ENCODE measurements around the gene TRRAP.

Gene TRRAP

DNA sequence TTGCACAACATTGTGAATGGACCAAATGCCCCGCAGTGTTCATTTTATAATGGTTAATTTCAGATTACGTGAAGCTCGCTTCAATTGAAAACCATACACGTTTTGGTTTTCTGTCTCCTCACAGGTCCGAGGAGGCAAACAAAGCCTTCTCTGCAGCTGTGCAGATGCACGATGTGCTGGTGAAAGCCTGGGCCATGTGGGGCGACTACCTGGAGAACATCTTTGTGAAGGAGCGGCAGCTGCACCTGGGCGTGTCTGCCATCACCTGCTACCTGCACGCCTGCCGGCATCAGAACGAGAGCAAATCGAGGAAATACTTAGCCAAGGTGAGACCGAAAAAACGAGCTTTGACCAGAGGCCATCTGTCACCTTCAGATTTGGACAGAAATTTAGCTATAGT, 110.3 kb downstream of the TRRAP start:
- DNase-seq (ENCODE audit: low read depth, low spot score) = no peak

GRCh38 chr7:98990356-98990755, 112.0 kb downstream of the TRRAP start:
- DNase-seq (ENCODE audit: low read depth, low spot score) = no peak

- no peak for DNase-seq (ENCODE audit: low read depth, low spot score)
These were observed 112.8 kb downstream of the TRRAP start for GRCh38 chr7:98991141-98991540.

DNA sequence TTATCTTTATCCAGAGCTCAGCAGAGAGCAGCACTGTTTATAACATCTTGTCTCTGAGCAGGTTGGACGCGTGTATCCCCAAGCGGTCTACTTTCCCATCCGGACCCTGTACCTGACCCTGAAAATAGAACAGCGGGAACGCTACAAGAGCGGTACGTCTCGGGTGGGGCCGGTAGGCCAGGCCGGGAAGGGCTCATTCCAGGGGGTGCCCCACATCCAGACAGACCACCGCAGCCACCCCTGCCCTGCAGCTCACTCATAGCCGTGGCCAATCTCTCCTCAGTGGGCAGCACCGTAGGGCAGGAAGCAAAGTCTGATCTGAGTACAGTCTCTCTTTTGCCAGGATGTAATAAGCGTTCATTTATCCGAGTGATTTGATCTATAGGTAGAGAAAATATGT, 113.7 kb downstream of the TRRAP start:
- no peak for DNase-seq (ENCODE audit: low read depth, low spot score)

GRCh38 chr7:98993024-98993897, 114.9 kb downstream of the TRRAP start:
- no peak for DNase-seq (ENCODE audit: low read depth, low spot score)

GRCh38 chr7:98994046-98994944, 116.0 kb downstream of the TRRAP start:
- DNase-seq (ENCODE audit: low read depth, low spot score) = no peak

GRCh38 chr7:98995111-98995510, 116.8 kb downstream of the TRRAP start:
- DNase-seq (ENCODE audit: low read depth, low spot score) = no peak

GRCh38 chr7:98995523-98996149, 117.3 kb downstream of the TRRAP start:
- no peak for DNase-seq (ENCODE audit: low read depth, low spot score)

- DNase-seq (ENCODE audit: low read depth, low spot score) = no peak
These were observed 117.8 kb downstream of the TRRAP start for GRCh38 chr7:98996150-98996552.

- no peak for DNase-seq (ENCODE audit: low read depth, low spot score)
These were observed 119.5 kb downstream of the TRRAP start for GRCh38 chr7:98997846-98998245.

DNA sequence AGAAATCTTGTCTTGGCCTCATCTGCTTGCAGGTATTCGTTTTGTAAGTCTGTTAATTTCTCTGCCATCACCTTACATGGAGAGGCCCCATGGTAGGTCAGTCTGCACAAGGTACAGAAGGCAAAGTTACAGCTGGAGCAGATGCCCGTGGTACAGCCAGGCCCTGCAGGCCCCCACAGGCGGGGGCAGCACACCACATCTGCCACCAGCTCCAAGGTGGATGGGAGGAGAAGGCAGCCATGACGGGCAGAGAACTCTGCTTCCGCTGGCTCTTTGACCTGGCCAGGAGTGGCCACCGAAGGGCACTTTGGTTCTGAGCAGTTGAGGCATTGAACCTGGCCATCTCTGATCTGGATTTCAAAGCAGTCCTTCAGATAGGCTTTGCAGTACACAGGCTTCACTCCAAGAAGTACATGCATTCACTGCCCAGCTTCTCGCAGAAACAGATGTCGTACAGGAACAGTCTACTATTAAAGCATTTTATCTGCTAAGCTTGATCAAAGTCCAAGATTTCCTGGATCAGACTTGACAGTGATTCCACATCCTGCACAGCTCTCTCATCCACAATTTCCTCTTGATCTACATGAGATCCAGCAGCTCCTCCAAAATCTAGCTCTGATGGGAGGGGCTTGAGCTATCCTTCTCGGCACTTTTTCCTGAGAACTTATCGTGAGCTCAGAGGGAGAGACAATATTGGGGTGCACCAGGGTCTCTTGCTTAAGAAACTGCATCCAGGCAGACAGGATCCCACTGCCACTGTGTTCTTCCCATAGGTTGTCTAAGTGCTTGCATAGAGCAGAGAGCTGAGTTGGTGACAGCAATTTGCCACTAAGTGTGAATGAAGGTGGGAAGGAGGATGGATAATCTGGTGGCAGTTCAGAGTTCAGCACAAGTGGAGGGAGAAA, 120.7 kb downstream of the TRRAP start:
- no peak for DNase-seq (ENCODE audit: low read depth, low spot score)

DNA sequence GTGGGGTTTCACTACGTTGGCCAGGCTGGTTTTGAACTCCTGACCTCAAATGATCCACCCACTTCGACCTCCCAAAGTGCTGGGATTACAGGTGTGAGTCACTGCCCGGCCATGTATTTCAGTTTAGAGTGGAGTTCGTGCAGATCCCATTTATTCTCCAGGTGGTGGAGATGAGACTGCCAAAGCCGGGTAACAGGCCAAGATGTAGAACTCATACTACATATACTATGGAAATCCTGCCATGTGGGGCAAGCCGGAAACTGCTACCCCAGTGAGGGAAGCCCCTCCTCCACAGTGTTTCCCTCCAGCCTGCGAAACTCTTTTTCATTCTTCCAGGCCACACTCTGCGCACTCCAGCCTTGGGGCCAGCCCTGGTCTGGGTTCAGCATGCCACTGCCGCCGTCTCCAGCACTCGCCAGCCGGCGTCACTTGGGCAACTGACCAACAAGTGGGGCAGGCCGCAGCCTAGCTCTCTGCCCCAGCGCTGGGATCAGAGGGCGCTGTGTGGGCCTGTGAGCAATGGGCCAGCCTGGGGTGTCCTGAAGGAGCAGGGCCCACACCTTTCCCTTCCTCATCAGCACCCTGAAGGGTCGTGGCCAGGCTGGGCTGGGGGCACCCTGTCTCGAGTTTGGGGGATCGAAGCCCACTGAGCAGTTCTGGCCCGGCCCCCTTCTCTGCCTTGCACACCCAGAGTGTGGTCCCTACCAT, 122.0 kb downstream of the TRRAP start:
- no peak for DNase-seq (ENCODE audit: low read depth, low spot score)

GRCh38 chr7:99000904-99001465, 122.7 kb downstream of the TRRAP start:
- no peak for DNase-seq (ENCODE audit: low read depth, low spot score)

GRCh38 chr7:99001482-99002147, 123.3 kb downstream of the TRRAP start:
- no peak for DNase-seq (ENCODE audit: low read depth, low spot score)

DNA sequence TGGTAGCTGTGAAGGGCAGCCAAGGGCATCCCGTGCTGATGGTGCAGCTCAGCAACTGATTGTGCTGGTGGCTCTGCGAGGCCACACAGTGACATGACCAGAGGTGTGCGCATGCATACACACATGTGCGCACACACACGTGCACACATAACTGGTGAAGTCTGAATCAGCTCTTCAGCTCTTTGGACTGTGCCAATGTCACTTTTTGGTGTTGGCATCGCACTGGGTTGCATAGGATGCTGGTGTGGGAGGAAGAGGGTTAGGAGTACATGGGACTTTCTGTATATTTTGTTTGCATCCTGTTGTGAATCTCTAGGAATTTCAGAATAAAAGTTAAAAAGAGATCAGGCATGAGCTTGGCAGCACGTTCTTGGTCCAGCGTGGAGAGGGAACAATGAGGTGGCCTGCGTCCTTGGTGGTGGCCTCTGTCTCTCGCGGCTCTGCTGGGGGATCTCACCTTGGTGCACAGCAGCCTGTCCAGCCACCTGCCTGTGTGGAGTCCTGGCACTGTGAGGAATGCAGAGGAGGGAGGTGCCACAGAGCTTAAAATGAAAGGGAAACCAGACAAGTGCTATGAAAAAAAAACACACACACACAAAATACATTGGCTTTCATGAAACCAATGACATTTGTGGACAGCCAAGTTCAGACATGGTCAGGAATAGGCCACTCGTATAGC, 124.0 kb downstream of the TRRAP start:
- no peak for DNase-seq (ENCODE audit: low read depth, low spot score)

GRCh38 chr7:99002827-99003212, 124.5 kb downstream of the TRRAP start:
- no peak for DNase-seq (ENCODE audit: low read depth, low spot score)

DNA sequence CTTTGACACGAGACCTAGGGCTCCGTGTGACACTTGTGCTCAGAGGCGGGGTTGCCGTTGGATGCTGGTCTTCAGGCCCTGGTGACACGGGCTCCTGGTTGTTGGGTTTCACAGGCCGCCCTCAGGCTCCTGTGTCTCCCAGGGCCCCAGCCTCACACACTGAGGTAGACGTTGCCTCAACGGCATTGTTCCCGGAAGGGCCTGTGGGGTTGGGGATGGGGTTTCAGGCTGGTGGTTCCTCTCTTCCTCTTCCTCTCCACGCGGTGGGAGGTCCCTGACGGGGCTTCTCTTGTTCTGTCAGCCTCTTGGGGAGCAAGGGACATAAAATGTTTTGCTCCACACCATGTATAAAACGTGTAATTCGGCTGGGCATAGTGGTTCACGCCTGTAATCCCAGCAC, 125.1 kb downstream of the TRRAP start:
- no peak for DNase-seq (ENCODE audit: low read depth, low spot score)

DNA sequence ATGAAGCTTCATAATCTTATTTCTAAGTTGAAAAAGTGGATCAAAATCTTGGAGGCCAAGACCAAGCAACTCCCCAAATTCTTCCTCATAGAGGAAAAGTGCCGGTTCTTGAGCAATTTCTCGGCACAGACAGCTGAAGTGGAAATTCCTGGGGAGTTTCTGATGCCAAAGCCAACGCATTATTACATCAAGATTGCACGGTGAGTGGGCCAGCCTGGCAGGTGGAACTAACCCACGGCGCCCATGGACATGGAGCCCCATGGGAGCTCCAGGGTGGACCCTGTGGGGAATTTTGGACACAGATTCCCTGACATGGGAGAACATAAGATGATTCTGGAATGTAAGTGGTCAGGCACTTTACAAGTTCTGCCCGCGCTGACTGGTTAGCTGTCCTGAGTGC, 125.9 kb downstream of the TRRAP start:
- DNase-seq (ENCODE audit: low read depth, low spot score) = no peak

All from brain pericyte (primary cell).